ENCODE data around the gene COL6A5. TPM values are rescaled to one million over a fixed set of nuclear protein-coding genes. Genes with fewer than 3 reads are reported as not detected.
A peak's percentile ranks its signal among the peaks of the same experiment; 100 is the strongest.

Gene COL6A5
- total and polyA plus RNA-seq, 7 donors = not detected

DNA sequence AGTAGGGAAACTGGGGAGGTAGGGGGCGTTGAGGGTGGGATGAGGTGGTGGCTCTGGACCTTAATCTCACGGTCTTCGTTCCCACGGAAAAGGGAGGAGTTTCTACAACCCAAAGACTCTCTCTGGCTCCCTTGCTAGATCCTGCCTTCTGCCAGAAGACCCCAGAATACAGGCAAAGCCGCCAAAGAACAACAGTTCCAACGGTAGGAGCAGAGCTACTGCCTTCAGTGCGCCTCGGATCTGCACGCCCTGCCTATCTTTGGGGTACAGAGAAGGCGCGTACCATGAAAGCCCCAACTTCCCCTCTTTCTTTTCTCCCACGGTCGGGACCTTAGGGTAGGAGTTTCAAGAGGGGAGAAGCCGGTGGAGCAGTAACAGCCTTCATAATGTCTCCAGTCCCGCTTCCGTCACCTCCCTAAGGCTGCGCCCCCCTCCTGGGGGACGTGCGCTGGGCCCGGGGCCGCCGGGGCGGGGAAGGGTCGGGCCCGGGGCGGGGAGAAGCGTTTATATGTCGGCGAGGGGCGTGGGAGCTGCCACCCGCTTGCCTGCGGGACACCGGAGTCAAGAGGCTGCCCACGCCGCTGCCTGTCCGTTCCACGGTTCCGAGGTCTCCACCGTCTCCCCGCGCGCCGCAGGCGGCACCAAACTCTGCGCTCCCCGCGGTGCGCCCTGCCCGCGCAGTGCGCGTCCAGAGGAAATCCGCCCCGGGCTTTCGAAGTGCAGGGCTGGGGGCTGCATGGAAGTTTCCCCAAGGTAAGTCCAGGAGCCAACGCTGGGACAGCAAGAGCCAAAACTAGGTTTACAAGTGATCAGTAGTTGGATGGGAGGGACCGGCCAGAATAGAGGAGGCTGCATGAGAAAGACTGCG, 171.4 kb downstream of the COL6A5 start, which contains the start of gene COL6A6:
TSS of gene COL6A6 (plus strand) at position 533 of the 868 bp plus-strand sequence. CDS start 43,188 bp downstream, outside the sequence.
- DNase-seq (no peak), ATAC-seq (no peak)
- H3K9me3 ChIP-seq = no peaks in the 10 kb centered on the region
- intact Hi-C loops (cut with DNase I) = no loop called here
- peaks cover 0 to 30% (median 6%) of the 10 kb centered on the region in 3 donors for H3K27me3 ChIP-seq (ENCODE audit: insufficient read depth in 3 of 3, low read length in 2 of 3)
- no peaks in the 10 kb centered on the region for H3K36me3 ChIP-seq (ENCODE audit: insufficient read depth in 1 of 2, low read depth in 1 of 2)
- H3K4me1 ChIP-seq = no peaks in the 10 kb centered on the region
- H3K27ac ChIP-seq = no peak within 1 kb of the TSS
- 4 to 5% (median 4%) methylated on average over 49 to 58 of the region's 58 CpGs for WGBS, 3 donors
- H3K4me3 ChIP-seq = peak within 1 kb of the TSS; percentile 38
- TF ChIP-seq, protein P1, sequence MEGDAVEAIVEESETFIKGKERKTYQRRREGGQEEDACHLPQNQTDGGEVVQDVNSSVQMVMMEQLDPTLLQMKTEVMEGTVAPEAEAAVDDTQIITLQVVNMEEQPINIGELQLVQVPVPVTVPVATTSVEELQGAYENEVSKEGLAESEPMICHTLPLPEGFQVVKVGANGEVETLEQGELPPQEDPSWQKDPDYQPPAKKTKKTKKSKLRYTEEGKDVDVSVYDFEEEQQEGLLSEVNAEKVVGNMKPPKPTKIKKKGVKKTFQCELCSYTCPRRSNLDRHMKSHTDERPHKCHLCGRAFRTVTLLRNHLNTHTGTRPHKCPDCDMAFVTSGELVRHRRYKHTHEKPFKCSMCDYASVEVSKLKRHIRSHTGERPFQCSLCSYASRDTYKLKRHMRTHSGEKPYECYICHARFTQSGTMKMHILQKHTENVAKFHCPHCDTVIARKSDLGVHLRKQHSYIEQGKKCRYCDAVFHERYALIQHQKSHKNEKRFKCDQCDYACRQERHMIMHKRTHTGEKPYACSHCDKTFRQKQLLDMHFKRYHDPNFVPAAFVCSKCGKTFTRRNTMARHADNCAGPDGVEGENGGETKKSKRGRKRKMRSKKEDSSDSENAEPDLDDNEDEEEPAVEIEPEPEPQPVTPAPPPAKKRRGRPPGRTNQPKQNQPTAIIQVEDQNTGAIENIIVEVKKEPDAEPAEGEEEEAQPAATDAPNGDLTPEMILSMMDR (IDR thresholded peaks at IDR 0.05) = no peak

- WGBS, 3 donors = 7 to 21% (median 11%) methylated on average over 11 of the region's 11 CpGs
- intact Hi-C loops (cut with DNase I) = no loop called here
- H3K4me3 ChIP-seq = no peak overlapping the region
- TF ChIP-seq, protein P1 (IDR thresholded peaks at IDR 0.05) = no peak
- no peak for ATAC-seq
- no peak overlapping the region for H3K27ac ChIP-seq
- DNase-seq = no peak
- no peaks in the 10 kb centered on the region for H3K36me3 ChIP-seq (ENCODE audit: insufficient read depth in 1 of 2, low read depth in 1 of 2)
- H3K9me3 ChIP-seq = no peaks in the 10 kb centered on the region
- H3K4me1 ChIP-seq = no peaks in the 10 kb centered on the region
- peaks cover 0 to 30% (median 6%) of the 10 kb centered on the region in 3 donors for H3K27me3 ChIP-seq (ENCODE audit: insufficient read depth in 3 of 3, low read length in 2 of 3)
Observed at GRCh38 chr3:130517602-130518001, 172.1 kb downstream of the COL6A5 start.

- WGBS, 3 donors = 50 to 57% (median 51%) methylated on average over 4 of the region's 4 CpGs
- peaks cover 2 to 22% (median 6%) of the 10 kb centered on the region in 3 donors for H3K27me3 ChIP-seq (ENCODE audit: insufficient read depth in 3 of 3, low read length in 2 of 3)
- H3K9me3 ChIP-seq = no peaks in the 10 kb centered on the region
- no peak overlapping the region for H3K4me3 ChIP-seq
- TF ChIP-seq, protein P1 (IDR thresholded peaks at IDR 0.05) = no peak
- no peaks in the 10 kb centered on the region for H3K4me1 ChIP-seq
- H3K27ac ChIP-seq = no peak overlapping the region
- DNase-seq (no peak), ATAC-seq (no peak)
- intact Hi-C loops (cut with DNase I) = no loop called here
- H3K36me3 ChIP-seq (ENCODE audit: insufficient read depth in 1 of 2, low read depth in 1 of 2) = no peaks in the 10 kb centered on the region
Observed at GRCh38 chr3:130519754-130520153, 174.3 kb downstream of the COL6A5 start.

DNA sequence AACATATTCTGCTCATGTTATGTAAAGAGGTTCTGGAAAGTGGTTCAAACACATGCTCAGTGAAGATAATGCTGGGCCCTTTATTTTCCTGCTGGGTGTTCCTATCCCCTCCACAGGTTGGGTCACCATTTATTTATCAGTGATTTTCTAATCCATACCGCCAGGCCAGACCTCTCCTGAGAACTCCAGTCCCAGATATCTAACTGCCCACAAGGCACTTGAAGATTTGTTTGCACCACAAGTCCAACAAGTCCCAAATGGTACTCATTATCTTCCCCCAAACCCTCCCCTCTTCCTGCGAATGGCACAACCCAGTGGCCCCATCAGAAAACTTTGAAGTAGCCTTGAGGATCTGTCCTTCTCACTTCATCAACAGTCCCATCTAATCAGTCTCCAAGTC, 176.9 kb downstream of the COL6A5 start:
- intact Hi-C loops (cut with DNase I) = no loop called here
- no peaks in the 10 kb centered on the region for H3K36me3 ChIP-seq (ENCODE audit: insufficient read depth in 1 of 2, low read depth in 1 of 2)
- H3K4me3 ChIP-seq = no peak overlapping the region
- peaks cover 1 to 8% (median 2%) of the 10 kb centered on the region in 3 donors for H3K27me3 ChIP-seq (ENCODE audit: insufficient read depth in 3 of 3, low read length in 2 of 3)
- no peaks in the 10 kb centered on the region for H3K9me3 ChIP-seq
- 89 to 95% (median 95%) methylated on average over 2 of the region's 2 CpGs for whole genome bisulfite sequencing, 3 donors
- H3K4me1 ChIP-seq = no peaks in the 10 kb centered on the region
- ATAC-seq (no peak), DNase-seq (no peak)
- TF ChIP-seq, protein P1 (IDR thresholded peaks at IDR 0.05) = no peak
- no peak overlapping the region for H3K27ac ChIP-seq
